Femur (tissue), 1 donor: Measurements from ENCODE around the gene NXN.
"Not testable (repeated sequence)": the region's sequence is repeated elsewhere in the genome, so short reads cannot be mapped to it uniquely, and the experiment has no call there.

Experiments used
- DNase-seq: peaks from one replicate; pipeline ENCODE4 v3.0.0-alpha.2; 2017

NXN gene

DNA sequence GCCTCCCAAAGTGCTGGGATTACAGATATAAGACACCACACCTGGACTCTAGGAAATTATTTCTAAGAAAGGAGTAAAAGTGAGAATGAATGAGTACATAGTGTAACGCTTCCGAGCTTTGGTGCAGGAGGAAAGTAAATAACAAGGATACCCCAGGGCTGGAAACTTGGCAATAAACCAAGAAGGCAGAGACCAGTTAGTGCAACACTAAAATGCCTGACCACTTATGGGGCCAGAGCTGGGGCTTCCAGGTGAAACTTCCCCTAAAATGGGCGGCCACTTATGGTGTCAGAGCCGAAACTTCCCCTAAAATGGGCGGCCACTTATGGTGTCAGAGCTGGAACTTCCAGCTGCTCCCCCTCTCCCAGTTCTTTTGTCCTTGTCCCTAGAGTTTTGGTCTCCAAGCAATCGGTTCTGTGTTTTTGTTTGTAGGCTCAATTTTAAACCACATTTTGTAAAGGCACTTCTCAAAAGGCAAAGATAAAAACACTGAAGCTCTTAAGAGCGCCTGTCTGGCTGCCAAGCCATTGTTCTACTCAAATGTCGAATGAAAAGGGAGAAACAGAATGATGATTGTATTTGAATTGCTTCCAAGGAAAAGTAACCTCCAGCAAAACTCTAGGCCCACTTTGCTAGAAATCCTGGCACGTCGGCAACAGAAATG lies 63.9 kb downstream of the NXN start:
- DNase-seq = peak; percentile 78

GRCh38 chr17:914561-914960 lies 65.0 kb downstream of the NXN start:
- no peak for DNase-seq

DNA sequence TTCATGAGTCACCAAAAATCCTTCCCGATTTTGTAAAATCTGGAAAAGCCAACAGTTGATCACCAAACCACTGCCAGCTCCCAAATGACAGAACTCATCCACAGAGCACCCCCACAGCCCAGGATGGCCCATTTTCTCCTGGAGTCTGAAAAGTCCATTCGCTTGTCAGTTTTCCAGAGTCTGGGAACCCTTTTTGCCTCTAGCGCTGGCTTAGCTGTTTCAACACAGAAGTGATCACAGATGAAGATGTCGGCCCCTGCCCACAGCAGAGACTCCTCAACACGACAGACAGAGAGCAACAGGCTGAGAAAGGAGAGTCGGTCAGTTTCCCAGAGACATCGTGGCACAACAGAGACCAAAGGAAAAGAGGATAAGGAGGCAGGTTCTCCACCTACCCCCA lies 66.4 kb downstream of the NXN start:
- no peak for DNase-seq

- DNase-seq = no peak
These were observed 69.8 kb downstream of the NXN start for GRCh38 chr17:909642-910323.

DNA sequence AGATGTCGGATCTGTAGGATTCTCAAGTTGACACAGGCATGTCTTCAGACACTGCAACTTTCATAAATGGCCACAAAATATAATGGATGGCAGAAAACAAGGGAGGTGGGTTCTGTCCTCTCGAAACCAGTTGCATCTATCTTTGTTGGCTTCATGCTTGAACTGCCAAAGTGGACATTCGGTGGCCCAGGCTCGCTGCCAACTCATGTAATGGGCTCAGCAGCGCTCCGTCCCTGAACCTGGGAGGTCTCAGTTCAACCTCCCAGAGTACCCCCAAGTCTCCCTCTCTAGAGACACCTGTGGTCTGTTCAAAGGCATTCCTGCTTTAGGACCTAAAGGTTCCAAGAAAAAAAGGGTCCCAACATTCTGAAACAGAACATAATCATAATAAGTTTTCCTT lies 71.9 kb downstream of the NXN start:
- no peak for DNase-seq

GRCh38 chr17:905708-906107 lies 73.9 kb downstream of the NXN start:
- DNase-seq = not testable (repeated sequence)

DNA sequence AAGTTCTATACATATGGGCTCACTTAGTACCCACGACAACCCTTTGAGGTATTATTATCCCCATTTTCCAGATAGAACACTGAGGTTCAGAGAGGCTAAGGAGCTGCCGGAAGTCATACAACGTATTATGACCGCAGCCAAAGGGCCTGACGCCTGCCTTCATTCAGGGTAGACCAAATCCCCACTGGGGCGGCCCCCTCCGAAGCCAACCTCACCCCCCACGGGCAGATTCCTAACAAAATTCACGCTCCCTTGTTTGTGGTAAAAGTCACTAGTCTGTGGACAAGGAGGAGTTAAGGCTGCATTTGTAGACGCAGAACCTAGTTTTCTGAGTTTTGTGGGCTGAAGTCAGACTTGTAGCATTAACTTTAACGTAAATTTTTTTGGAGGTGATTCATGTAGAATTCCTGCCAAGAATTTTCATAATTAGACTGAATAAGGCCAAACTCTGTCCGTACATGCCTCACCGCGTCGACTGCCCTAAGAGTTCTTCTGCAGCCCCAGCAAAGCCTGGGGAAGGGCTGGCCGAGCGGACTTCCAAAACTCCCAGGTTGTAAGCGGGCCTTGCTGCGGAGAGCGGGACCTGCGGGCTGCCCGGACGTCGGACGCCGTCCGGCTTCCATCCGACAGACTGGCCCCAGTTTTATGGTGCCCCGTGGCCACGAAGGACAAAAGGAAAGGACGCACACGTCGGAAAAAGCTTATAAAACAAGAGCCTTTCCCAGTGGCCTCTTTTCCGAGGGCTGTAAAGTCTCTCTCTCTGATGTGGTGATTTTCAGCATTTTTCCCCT lies 75.7 kb downstream of the NXN start:
- peak; percentile 60 for DNase-seq

DNA sequence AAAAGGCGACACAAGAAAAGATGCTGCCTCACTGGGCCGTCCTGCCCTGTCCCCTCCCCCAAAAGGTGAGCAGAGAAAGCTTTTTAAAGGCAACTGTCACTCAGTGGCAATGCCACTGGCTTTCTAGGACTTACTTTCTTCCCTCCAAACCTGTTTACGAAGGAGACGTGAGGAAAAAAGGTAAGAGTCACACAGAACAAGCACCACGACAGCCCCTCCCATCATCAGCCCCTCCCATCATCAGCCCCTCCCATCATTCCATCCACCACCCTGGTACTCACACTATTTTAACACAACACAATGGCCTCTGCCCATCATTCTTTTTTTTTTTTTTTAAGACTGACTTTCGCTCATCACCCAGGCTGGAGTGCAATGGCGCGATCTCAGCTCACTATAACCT lies 77.1 kb downstream of the NXN start:
- no peak for DNase-seq

- no peak for DNase-seq
These were observed 77.6 kb downstream of the NXN start for GRCh38 chr17:901964-902363.

GRCh38 chr17:901191-901950 lies 78.2 kb downstream of the NXN start:
- DNase-seq = peak; percentile 78

DNA sequence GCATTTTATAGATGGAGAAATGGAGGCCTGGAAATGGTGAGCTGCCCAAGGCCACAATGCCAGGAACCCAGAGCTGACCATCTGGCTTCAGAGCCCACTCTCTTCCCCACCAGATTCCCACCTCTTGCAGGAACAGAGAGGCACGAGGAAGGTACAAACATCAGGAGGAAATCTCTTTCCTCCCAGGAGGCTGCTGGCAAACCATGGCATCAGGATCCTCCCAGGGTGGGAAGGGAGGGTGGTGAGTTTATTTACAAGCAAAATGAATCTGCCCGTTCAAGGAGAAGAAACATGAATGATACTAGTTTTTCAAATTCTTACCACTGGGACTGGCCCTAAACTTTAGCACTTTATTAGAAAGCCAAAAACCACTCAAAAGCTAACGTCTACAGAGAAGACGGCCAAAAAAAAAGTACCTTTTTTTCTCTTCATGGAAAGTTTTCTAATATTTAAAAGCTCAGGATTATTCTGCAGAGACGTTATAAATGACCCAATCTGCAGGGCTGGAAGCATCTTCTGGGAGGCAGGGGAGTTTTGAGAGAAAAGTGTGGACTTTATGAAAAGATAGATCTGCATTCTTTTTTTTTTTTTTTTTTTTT lies 79.1 kb downstream of the NXN start:
- DNase-seq = no peak

DNA sequence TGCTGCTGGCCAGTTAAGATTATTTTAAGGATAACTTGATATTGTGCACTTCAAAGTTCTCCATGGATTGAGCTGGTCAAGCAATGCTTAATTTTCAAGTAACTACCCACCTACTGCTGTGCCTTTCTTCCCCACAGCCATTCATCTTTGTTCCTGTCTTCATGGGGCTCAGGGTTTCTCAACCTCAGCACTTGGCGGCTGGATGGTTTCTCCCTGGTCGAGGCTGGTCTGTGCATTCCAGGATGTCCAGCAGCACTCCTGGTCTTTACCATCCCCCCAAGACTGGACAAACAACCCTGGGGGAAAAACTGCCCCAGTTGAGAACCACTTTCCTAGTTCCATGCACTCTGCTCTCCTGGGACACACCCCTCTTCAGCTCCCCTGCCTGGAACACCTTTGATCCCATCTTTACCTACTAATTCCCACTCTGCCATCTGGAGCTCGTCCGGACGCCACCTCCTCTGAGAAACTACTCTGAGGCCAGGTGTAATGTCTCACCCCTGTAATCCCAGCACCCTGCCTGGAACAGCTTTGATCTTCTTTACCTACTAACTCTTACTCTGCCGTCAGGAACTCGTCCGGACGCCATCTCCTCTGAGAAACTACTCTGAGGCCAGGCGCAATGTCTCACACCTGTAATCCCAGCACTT lies 81.5 kb downstream of the NXN start:
- DNase-seq = no peak

DNA sequence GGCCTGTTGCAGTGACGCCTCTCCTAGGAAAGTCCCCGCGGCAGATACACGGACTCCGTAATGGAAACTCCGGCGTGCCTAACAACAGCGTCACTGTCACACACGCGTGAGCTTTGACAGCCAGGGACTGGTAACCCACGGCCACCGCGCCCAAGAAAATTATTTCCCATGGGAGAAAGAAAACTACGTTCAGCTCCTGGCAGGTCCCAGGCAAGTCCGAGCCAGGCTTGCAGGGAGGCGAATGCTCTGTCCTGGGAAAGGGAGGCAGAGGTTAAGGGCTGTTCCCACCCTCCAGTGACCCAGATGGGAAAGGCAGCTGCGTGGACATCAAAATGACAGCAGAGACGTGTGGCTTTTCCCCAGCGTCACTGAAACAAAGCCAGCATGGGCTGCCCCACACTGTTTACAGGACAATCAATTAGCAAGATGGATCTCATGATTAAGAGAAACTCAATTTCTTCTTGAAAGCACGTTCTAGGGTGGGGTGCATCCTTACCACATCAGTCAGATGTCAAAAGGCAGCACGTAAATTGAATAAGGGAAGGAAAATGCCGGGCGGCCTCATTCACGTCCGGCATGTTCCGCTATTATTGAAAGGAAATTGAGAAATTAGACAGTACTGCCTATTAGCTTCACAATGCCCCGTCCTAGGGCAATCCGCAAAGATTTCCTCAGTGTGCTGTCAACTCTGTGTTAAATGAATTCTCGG lies 82.5 kb downstream of the NXN start:
- DNase-seq = no peak

GRCh38 chr17:896454-896853 lies 83.1 kb downstream of the NXN start:
- DNase-seq = no peak

GRCh38 chr17:892958-893357 lies 86.6 kb downstream of the NXN start:
- no peak for DNase-seq

DNA sequence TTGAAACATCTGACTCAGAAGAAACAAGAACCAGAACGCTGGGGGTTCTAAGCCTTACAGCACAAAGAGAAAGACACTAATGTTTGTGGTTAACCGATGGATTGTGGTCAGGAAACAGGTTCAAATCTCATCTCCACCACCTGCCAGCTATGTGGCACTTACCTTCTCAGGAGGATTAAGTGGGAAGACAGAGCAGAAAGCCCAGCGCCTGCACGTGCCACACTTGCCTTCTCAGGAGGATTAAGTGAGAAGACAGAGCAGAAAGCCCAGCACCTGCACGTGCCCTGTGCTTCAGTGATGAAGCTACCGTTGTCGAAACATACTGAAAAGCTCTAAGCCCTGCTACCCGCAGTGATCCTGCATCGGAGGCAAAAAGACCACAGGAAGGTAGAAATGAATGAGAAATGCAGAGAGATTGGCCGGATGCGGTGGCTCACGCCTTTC lies 90.6 kb downstream of the NXN start:
- no peak for DNase-seq

DNA sequence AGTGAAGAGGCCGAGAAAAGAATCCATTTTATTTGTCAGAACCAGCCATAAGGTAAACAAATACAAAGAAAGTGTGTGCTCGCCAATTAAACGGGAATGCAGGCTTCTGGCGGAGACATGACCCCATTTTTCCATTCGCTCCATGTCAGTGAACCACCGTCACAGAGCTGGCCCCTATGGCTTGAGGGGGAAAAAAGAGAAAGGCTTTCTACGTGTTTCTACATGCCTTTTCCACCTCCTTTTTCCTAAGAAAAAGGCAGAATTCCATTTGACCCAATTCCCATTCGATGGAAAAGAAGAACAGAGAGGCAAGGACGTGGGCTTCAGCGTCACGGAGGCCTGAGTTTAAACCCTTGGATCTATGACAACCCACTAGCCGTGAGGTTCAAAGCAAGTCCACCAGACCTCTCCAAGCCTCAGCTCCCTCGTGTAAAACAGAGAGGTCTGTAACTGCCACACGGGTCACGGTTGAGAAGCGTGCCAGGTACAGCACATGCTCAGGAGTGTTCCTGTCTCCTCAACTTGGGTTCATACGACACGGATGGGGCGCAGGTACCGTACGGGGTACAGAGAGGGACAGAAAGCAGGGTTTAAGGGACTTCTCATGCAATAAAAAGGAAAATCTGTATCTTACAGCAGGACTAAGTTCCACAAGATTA lies 91.9 kb downstream of the NXN start:
- DNase-seq = peak; percentile 74

DNA sequence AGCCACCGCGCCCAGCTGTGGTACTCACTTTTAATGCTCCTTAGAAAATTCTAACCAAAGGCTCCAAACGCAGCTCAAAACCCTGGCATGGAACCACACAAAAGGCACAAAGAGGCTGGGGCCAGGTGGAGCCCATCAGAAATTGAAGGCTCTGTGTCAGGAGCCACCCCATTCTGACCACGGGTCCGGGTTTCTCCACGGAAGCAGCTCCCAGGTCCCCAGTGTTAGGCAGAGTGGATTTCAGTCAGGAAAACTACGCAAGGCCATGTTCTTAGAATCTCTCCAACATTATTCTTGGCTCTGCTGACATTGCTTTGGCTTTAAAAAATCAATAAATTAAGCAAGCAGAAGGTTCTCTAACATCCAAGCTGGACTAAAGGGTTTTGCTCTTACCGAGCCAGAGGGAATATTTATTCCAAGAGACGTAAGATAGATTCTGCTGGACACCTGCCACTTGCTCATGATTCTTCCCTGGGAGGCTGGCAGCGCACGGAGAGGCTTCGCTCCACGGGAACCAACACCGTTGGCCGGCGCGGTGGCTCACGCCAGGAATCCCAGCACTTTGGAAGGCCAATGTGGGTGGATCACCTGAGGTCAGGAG lies 93.5 kb downstream of the NXN start:
- peak; percentile 85 for DNase-seq

DNA sequence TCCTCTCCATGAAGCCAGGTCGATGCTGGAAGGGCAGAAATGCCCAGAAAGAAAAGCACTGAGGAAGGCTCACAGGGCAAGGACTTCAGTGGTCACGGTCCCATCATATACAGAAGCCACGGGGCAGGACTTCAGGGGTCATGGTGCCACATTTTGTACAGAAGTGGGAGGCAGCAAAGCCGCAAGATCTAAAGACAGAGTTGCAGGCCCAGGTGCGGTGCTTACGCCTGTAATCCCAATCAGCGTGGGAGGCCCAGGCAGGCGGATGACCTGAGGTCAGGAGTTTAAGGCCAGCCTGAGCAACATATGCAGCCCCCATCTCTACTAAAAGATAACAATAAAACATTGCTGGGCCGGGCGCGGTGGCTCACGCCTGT lies 96.0 kb downstream of the NXN start:
- DNase-seq = no peak

- DNase-seq = peak; percentile 80
These were observed 96.6 kb downstream of the NXN start for GRCh38 chr17:882827-883585.
